NCI-H2196 (cell line): ENCODE measurements around the gene GNB4.
A peak's percentile ranks its signal among the peaks of the same experiment; 100 is the strongest.

Source experiments
- DNase-seq: peaks from one replicate; lab custom pipeline; 2025; ENCODE audit not compliant: unreplicated experiment; lab: John Stamatoyannopoulos, UW

GNB4 gene

DNA sequence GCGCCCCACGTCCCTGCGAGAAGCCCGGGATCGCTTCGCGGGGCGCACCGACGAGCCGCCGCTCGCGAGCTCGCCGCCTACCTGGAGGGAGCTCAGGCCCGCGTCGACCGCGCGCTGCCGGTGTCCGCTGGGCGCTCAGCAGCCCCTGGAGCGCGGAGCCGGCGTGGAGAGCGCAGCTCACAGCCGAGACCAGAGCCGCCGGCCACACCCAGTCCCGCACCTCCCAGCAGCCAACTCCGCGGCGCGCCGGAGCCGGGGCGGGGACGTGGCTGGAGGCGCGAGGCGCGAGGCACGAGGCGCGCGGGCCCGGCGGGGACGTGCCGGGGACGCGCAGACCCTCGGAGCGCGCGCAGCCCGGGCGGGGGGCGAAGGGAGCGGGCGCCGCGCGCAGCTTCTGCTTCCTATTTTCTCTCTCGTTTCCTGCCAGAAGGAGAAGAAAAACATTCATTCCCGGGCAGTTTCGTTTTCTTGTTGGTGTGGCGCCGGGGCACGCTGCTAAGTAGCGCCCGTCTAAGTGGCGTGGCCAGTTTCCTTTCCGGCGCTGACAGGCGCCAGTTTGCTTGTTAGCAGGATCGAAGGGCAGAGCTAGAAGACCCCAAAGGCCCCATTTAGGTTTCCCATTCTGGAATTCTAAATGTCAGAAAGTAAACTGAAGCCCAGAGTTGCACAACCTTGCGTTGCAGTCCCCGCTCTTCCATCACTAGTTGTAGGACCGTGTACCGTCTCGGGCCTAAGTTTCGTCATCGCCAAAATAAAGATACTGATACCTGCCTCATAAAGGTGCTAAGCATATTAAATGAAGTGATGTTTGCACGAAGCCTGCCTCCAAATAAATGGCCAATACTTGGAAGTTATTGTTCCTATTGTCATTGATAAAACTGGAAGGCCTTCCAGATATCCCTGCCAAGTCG lies at the start of gene GNB4:
TSS of gene GNB4 (minus strand) at position 206 of the 911 bp plus-strand sequence. CDS start 25,270 bp downstream, outside the sequence.
- DNase-seq = peak; percentile 93

DNA sequence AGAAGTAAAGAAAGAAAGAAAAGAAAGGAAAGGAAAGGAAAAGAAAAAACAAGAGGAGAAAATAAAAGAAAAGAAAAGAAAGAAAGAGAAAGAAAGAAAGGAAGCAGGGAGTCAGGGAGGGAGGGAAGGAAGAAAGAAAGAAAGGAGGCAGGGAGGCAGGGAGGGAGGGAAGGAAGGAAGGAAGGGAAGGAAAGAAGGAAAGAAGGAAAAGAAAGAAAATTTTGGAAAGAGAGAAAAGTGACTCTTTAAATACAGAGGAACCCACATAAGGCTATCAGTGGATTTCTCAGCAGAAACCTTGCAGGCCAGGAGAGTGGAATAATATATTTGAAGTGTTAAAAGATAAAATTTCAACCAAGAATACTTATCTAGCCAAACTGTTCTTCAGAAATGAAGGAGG lies 44.2 kb upstream of the GNB4 start:
- no peak for DNase-seq

DNA sequence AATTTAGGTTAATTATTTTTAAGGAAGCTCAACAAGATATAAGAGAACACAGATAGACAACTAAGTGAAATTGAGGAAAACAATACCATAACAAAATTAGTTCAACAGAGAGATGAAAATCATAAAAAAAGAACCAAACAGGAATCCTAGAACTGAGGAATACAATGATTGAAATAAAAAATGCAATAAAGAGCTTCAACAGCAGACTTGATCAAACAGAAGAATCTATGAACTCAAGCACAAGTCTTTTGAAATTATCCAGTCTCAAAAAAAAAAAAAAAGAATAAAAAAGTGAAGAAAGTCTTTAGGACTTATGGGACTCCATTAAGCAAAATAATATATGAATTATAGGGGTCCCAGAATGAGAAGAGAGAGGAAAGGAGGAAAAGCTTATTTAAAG lies 42.0 kb upstream of the GNB4 start:
- no peak for DNase-seq

DNA sequence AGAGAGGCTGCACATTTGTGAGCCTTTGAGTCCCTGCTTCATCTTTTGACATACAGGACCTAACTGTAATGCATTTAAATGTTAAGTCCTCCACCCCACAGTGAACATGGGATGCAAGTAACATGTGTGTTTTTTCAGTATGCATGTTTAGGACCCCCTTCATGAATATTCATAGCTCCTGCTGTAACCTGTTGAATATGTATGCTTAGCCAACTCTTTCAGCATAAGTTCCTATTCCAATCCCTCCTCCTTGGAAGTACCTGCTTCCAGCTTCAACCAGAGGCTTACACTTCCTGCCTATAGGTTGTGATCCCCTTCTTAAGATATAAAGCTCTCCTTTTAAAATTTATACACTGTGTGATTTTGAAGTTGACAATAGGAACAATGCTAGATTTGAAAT lies 36.9 kb upstream of the GNB4 start:
- no peak for DNase-seq

DNA sequence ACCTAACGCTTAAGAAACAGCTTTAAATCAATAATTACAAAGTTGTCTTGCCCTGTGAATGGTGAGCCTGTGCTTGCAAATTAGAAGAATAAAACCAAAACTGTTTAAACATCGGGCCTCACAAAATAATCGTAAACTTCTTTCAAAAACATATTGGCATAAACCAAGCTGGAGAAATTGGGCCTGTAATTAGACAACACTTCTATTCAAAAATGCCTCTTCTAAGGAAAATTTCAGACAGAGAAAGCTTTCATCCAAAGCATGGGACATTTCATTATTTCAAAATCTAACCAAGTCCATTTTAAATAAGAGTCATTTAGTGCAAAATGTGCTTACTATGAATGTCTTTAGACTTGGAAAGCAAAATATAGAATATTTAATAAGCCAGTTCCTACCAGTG lies 35.5 kb upstream of the GNB4 start:
- no peak for DNase-seq

DNA sequence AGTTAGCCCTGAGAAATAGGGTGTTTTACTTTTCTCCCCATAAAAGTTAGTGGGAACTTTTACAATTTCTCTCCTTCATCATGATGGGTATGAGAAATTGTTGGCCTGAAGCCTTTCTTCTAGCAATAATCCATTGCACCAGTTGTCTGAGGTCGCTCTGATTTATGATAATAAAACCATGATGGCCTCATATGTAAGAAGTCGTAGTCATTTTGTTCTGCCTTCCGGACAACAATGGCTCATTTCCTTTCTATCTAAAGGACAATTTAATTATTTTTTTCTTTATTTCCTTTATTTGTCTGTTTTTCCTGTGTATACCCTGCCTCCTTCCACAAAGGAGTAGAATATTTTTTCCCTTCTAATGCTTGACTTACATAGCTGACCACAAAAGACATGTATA lies 31.6 kb upstream of the GNB4 start:
- no peak for DNase-seq

DNA sequence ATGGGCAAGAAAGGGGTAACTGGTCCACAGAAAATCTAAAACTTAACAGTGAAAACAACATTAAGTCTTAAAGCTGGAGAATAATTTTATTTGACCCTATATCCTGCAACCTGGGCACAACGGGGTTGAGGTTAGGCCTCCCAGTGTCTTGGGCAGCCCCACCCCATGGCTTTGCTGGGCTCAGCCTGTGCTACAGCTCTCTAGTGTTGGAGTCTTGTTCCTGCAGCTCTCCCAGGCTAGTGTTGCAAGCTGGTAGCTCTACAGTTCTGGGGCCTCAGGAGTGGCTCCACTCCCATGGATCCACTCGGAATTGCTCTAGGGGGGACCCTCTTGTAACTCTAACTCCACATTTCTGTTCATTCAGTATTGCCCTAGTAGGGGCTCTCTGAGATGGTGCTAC lies 24.9 kb upstream of the GNB4 start:
- no peak for DNase-seq

DNA sequence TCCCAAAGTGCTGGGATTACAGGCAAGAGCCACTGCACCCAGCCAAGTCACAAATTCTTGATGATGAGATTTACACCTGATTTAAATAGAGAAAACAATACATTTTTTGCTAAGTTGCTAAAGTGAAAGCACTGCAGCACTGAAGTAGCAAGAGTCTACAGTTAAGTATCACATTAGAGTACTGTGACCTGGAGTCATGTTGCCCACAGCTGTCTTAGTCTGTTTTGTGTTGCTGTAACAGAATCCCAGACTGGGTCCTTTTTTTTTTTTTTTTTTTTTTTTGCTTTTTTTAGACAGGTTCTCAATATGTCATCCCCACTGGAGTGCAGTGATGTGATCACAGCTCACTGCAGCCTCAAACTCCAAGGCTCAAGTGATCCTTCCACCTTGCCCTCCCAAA lies 23.2 kb upstream of the GNB4 start:
- no peak for DNase-seq

DNA sequence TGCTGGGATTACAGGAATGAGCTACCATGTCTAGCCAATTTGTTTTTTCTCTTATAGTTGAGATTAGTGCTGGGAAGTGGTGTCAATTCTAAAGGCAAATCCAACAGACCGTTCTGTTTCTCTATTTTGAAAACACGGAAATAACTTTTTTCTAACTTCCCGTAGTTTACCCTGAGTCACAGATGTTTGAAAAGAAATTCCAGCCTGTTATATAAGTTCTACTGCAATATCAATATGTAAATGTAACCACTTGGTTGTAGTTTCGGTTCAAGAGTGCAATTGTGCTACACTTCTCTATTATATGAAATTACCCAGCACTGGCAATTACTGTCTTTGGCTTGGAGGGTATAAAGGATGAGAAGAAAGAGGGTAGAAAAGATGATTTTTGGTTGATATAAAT lies 22.3 kb upstream of the GNB4 start:
- no peak for DNase-seq

DNA sequence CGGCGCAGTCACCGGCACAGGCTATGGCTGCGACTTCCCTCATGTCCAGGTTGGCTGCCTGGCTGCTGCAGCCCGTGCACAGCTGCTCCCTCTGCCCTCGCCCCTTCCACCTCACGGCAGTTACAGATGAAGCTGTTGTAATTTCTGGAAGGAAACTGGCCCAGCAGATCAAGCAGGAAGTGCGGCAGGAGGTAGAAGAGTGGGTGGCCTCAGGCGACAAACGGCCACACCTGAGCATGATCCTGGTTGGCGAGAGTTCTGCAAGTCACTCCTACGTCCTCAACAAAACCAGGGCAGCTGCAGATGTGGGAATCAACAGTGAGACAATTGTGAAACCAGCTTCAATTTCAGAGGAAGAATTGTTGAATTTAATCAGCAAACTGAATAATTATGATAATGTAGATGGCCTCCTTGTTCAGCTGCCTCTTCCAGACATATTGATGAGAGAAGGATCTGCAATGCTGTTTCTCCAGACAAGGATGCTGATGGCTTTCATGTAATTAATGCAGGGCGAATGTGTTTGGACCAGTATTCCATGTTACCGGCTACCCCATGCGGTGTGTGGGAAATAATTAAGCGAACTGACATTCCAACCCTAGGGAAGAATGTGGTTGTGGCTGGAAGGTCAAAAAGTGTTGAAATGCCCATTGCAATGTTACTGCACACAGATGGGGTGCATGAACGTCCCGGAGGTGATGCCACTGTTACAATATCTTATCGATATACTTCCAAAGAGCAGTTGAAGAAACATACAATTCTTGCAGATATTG lies 13.2 kb upstream of the GNB4 start:
- peak; percentile 72 for DNase-seq

DNA sequence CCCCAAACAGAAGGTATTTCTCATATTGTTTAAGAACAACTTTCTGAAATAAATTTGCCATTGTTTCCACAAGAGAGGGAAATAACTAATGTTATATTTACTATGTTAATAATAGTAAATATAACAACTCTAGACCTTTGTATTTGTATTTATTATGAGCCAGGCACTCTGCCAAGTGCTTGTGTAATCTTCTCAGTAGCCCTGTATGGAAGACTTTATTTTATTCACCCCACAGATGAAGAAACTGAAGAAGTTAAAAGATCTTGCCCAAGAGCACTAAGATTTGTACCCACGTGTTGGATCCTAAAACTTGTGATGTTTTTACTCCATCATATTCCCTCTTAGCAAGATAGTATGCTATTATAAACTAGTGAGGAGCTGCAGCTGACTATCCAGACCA lies 12.0 kb upstream of the GNB4 start:
- peak; percentile 15 for DNase-seq

DNA sequence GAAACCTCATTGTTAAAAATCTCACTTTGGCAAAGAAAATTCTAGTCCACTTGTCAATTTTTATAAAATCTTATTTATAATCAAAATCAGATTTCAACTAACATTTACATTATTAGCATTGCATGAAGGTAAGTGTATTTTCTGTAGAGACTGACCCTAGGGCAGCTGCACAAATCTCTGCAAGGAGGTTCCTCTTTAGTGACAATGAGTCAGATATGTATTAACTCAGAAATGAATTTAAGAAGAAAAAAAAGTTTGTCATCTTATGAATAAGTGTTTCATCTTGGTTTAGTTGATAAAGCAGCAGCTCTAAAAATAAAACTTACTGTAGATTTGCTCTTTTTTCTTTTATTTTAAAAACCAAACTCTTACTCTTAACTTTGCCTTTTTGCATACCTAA lies 9.0 kb upstream of the GNB4 start:
- DNase-seq = no peak

DNA sequence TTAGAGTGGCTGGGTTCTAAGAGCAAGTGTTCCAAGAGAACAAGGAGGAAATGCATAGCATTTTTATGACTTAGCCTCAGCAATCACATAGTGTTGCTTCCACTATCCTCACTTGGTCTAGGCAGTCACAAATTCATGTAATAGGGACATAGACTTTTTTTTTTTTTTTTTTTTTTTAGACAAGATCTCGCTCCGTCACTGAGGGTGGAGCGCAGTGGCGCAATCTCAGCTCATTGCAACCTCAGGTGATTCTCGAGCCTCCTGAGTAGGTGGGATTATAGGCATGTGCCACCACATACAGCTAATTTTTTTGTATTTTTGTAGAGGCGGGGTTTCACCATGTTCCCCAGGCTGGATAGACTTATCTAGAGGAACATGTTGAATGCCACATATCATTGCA lies 4.7 kb upstream of the GNB4 start:
- no peak for DNase-seq

DNA sequence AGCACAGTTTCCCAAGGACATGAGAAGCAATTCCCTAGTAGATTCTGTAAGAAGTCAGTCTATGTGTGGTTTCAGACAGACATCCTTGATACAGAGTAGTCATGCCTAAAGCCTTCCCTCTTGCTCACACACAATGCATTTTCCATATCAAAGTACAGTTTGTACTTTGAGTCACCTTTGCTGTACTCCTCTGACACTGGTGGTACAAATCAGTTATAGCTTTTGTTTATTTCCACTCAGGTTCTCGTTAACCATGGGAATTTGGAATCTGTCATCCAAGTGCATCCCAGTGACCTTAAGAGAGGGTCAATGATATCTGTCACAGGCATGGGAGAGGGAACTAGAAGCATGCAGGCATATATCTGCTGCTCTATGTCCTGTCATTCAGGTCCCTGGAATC lies 3.6 kb upstream of the GNB4 start:
- no peak for DNase-seq

DNA sequence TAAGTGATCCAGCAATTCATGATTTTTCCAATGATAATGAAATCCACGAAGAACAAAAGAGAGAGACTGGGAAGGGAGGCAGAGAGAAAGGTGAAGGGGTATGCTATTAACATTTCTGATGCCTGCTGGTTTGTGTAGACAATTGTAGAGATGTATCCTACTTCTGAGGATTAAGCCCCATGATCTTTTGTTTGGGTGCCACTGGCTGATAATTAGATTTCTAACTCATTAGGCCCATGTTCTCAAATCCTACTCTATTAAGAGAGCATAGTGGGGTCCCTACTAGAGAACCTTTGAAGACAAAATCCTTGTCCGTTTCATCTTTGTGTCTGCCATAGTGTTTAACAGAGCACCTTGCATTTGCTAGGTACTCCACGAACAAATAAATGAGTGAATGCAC lies 2.7 kb upstream of the GNB4 start:
- no peak for DNase-seq

DNA sequence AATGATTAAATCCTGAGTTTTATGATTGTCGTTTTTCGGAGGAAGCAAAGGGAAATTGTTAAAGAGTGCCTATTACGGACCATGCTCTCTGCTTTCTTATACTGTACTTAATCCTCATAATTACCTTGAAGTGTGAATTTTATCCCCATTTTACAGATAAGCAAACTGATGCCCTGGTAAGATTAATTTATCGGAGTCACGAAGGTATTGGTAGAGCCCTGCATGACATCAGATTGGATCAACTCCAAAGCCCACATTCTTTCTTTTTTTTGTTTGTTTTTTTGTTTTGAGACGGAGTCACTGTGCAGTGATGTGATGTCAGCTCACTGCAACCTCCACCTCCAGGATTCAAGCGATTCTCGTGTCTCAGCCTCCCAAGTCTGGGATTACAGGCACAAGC lies 1.6 kb upstream of the GNB4 start:
- DNase-seq = no peak

DNA sequence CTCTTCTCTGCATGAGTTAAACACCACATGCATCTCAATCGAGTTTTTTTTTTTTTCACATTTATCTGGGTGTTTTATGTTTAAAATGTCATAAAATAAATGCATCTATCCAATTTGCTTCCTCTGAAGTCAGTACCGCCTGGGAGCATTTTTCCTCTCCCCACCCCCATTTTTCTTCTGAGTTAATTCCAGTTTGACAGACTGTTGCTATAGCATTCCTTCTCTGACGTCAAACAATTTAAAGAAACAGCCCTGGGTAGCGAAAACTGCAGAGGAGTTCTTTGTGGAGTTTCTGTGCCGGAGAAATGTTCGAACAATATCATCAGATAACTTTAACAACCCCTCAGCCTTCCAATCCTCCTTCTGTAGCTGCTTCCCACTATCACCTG lies 900 bp upstream of the GNB4 start:
- no peak for DNase-seq

DNA sequence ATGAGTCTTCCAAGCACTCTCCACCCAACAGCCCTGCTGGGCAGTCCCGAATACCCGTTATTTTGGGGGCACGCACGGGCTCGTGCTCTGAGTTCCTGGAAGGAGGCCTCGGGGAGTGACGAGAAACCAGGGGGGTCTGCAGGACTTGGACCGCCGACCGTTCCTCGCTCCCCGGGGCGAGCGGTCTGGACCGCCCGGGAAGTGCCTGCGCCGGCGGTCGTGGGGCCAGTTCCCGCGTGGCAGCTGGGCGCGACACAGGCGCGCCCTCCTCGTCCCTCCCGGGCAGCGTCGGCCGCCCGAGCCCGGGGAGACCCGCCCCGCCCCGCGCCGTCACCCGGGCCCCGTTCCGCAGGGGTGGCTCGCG lies 387 bp downstream of the GNB4 start:
- no peak for DNase-seq

DNA sequence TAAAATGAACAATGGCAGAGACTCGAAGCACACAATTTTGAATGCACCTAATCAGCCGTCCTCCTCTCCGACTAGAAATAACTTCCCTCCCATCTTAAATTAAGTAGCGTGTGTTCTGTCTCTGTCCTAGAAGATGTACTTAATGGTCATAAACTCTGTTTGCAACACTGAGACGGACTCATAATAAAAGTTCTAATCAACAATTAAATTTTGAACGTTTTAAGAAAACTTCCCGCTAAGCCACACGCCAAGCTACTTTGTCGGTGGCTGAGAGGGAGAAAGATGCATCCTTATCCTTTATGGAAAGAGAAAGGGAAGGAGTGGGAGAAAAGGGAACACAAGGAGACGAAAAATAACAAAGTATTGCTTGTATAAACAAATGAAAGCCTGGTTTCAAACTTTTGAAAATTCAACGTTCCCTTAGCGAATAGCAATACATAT lies 989 bp downstream of the GNB4 start:
- DNase-seq = no peak

DNA sequence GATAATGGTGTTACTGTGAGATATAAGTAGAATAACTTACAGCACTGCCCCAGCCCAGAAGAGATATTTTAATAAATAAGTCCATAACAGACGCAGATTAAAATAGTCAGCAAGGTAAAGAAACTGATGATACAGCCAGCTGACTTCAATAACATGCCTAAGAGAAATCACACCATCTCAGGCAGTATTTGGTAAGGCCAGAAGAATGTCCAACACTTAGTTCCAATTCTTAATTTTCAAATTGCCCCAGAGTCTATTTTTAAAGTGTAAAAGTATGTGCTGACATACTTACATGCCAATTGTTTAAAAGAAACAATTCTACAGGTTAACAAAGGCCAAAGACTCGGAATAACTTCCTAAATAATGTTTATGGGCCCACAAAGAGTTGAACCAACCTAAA lies 1.6 kb downstream of the GNB4 start:
- no peak for DNase-seq

DNA sequence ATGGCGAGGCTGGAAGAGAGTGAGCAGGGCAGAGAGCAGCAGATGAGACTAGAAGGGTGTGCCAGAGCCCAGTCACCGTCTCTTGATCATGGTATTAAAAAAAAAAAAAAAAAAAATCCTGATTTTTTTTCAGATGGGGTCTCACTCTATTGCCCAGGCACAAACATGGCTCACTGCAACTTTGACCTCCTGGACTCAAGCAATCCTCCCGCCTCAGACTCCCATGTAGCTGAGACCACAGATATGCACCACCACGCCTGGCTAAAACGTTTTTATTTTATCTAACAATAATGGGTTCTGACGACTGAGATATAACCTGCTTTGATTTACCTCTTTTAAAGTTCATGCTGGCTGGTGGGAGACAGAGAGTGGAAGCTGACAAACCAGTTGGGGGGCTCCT lies 4.0 kb downstream of the GNB4 start:
- no peak for DNase-seq

DNA sequence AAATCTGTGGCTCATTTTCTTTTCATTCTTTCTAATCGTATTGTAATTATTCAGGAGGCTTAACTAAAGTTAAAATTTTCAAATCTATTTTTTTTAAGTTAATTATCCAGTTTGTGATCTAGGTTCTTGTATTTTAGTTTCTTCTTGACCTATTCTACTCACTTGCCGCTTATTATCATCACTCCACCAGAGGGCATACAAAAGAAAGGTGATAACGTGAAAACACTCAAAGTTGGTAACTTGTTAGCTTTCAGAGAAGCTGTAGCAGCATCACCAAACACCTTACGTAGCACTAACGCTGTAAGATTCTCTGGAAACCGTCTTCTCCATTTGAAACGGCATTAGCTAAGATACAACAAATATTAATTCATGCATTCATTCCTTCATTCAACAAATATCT lies 4.8 kb downstream of the GNB4 start:
- DNase-seq = peak; percentile 32
